GM18505 (cell line): ENCODE data around the gene BCL2L15.

Experiments used
- ATAC-seq: cut with Tn5 transposase; IDR thresholded peaks from one replicate; pipeline ENCODE4 v1.9.1; 2021; ENCODE audit not compliant: unreplicated experiment
- POLR2A ChIP-seq: IDR thresholded peaks from 4 replicates; pipeline ENCODE4 v1.6.1; 2011; ENCODE audit warnings: borderline replicate concordance; ENCODE audit not compliant: insufficient read depth, insufficient read length; ENCODE audit errors: extremely low read depth

The BCL2L15 gene

DNA sequence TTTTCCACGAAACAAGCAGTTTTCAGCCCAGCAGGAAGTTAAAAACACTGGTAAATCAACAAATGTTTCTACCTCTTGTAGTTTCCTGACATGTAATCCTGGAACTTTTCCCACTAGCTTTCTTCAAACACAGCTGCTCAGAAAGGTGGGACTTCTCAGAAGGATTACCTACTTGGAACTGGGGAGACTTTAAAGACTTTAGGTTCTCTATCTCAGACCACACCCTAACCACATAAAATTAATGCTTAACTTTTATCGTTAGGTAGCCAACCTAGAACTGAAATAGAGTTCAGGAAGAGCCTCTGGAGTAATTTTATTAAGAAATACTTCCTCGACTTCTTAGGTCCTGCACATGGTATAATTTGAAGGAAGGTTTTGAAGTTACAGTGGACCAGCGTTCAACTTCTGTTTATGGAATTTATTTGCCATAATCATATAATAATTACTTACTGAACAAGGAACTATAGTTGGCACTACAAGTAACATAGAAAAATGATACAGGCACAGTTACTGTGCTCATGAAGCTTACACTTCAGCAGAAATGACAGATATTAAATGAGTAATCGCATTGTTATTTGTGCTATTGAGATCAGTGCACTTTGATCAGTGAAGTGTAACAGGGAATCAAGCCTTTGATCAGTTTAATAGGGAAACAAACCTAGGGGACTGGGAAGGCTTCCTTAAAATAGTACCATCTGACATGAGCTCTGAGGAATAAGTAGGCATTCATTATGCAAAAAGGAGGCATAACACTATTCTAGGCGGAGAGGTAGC, at the start of gene BCL2L15:
Gene BCL2L15 (minus strand): TSS at position 180 of the 774 bp plus-strand sequence. CDS start 206 bp downstream, outside the sequence.
- no peak for ATAC-seq
- TF ChIP-seq POLR2A: no peak

DNA sequence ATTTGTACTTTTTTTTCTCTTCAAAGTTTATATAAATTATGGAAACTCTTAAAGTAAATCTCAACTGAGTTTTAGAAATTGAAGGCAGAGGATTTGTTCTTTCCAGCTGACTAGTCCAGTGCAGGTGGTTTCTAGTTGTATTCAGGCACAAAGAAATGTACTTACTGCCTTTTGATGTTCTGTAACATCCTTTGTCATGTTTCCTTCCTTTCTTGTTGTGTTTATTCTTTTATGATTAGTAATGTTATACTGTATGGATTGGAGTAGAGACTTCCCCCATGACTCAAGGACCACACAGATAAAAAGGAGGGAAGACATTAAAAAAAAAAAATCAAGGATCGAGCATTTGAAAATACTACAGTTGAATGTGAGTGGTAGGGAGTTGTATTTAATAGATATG, 49.8 kb upstream of the BCL2L15 start:
- ATAC-seq: no peak
- no peak for TF ChIP-seq POLR2A

- TF ChIP-seq POLR2A: no peak
- ATAC-seq: no peak
Observed at GRCh38 chr1:113935970-113936369, 48.6 kb upstream of the BCL2L15 start.

DNA sequence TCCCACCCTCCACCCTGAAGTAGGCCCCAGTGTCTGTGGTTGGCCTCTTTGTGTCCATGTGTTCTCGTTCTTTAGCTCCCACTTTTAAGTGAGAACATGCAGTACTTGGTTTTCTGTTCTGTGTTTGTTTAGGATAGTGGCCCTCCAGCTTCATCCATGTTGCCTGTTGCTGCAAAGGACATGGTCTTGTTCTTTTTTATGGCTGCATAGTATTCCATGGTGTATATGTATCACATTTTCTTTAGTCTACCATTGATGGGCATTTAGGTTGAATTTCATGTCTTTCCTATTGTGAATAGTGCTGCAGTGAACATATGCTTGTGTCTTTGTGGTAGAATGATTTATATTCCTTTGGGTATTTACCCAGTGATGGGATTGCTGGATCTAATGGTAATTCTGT, 47.8 kb upstream of the BCL2L15 start:
- TF ChIP-seq POLR2A: no peak
- no peak for ATAC-seq

- no peak for ATAC-seq
- TF ChIP-seq POLR2A: no peak
Observed at GRCh38 chr1:113934511-113935055, 47.2 kb upstream of the BCL2L15 start.

DNA sequence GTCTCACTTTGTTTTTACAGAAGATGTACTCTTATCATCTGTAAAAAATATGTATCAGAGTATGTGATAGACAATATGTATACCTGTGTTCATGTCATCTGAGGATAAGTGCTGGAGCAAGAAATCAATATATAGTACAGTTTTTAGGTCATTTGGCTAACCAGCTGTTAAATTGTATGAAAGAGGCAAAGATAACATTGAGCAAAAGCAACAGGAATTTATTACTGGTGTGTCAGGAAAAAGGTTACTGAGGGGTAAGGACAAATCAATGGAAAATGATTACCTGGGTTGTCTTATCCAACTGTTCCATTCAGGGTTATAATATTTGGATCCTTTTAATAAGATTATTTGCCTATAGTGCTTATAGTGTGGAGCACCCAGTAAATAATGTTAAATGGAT, 46.6 kb upstream of the BCL2L15 start:
- ATAC-seq: no peak
- no peak for TF ChIP-seq POLR2A

- no peak for ATAC-seq
- TF ChIP-seq POLR2A: no peak
Observed at GRCh38 chr1:113931451-113931851, 44.1 kb upstream of the BCL2L15 start.

- peak; percentile 18 for ATAC-seq
- TF ChIP-seq POLR2A: no peak
Observed at GRCh38 chr1:113930499-113931161, 43.2 kb upstream of the BCL2L15 start.

GRCh38 chr1:113929750-113930498, 42.5 kb upstream of the BCL2L15 start:
- ATAC-seq: peak; percentile 41
- TF ChIP-seq POLR2A: no peak

DNA sequence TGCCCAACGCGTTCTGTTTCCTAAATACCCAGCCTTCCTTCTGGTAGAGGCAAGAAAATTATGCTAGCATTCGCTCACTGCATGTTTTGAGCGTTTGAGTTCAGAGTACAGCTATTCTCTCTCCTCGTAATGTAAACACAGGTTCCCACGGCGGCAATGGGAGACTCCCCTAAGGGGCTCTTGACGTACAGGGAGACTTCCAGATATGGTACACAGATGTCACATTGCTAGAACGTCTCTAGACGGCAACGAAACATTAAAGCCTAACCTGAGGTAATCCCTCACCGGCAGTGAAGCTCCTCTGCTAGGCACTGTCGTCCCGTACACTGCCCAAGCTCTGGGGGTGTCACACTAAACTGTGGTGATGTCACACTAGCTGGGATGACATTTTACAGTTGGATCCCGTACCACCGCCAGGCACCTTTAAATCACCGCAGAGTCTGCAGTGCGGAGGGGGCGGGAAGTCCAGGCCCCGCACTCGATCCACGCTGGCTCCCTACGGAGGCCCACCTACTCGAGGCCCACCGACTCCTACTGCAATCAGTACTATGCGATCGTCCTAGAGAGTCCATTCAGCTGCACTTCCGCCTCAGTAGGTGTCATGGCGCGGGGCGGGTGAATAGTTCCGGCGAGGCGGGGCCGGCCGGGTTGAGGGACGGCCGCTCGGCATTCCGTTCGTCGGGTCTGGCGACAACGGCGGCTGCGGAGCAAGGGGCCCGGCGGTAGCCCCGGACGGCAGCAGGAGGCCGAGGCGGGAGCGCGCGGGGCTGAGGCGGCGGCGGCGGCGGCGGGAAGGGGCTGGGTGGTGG, 41.8 kb upstream of the BCL2L15 start, which contains the start of gene HIPK1:
Gene HIPK1 (plus strand): TSS at position 384 of the 809 bp plus-strand sequence.
- peak; percentile 79 for TF ChIP-seq POLR2A
- peak; percentile 65 for ATAC-seq

- TF ChIP-seq POLR2A: no peak
- no peak for ATAC-seq
Observed at GRCh38 chr1:113928187-113928930, 41.0 kb upstream of the BCL2L15 start.

DNA sequence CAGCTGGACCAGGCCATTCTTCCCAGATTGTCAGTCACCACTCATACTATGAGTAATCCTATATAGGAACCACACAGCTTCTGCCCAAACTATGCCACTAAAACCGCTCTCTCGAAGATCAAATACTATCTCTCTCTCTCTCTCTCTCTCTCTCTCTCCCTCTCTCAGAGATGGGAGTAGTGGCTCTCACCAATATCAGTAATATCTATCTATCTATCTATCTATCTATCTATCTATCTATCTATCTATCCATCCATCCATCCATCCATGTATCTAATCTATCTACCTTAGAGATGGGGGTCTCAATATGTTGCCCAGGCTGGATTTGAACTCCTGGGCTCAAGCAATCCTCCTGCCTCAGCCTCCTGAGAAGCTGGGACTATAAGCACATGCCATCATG, 37.1 kb upstream of the BCL2L15 start:
- no peak for TF ChIP-seq POLR2A

More for the DNA sequence above, 37.1 kb upstream of the BCL2L15 start:
- ATAC-seq: no peak
